ENCODE measurements around the gene RNASE7.

- TF ChIP-seq POLR2A (IDR thresholded peaks at IDR 0.05) (no peak), CTCF (IDR thresholded peaks at IDR 0.05) (no peak)
Measured at GRCh38 chr14:21016413-21017190, 25.6 kb upstream of the RNASE7 start.

Measured in prostate gland (tissue), 2 donors.